Neural progenitor cell (in vitro differentiated cells): ENCODE measurements around the gene TGM6.

Source experiments
- CTCF ChIP-seq: fragments of 200-600 bp; sonication (generic); IDR thresholded peaks from 2 replicates; pipeline ENCODE4 v1.5.1; 2017; ENCODE audit warnings: antibody characterized with exemption, mild to moderate bottlenecking
- EZH2 ChIP-seq: fragments of 200-600 bp; sonication (generic); IDR thresholded peaks from 2 replicates; pipeline ENCODE4 v1.6.1; 2017; ENCODE audit warnings: antibody characterized with exemption, mild to moderate bottlenecking, moderate library complexity

- TF ChIP-seq CTCF: no peak
- no peak for TF ChIP-seq EZH2
Measured at GRCh38 chr20:2429051-2429450, 48.4 kb downstream of the TGM6 start.
